Measurements from ENCODE around the gene PLCB4. TPM values are rescaled to one million over a fixed set of nuclear protein-coding genes. Genes with fewer than 3 reads are reported as not detected.

The PLCB4 gene
- total RNA-seq, 1 experiment from 2014 or later: not detected

GRCh38 chr20:9515214-9515585, 446.3 kb downstream of the PLCB4 start:
- Histone ChIP-seq H2AFZ (ENCODE audit: low read length) (no peak overlapping the region), H3K36me3 (ENCODE audit: insufficient read depth, low read length) (no peaks in the 10 kb centered on the region), H3K9me3 (ENCODE audit: low read length) (no peaks in the 10 kb centered on the region), H4K20me1 (ENCODE audit: insufficient read depth, low read depth, low read length) (no peaks in the 10 kb centered on the region), H3K27ac (ENCODE audit: low read length) (no peak overlapping the region), H3K4me2 (ENCODE audit: low read depth, low read length, poor library complexity, severe bottlenecking) (no peak overlapping the region), H3K9ac (ENCODE audit: low read length) (no peak overlapping the region), H3K4me3 (ENCODE audit: low read length) (no peak overlapping the region), H3K79me2 (ENCODE audit: low read length) (no peaks in the 10 kb centered on the region), H3K27me3 (ENCODE audit: low read length) (no peaks in the 10 kb centered on the region), H3K4me1 (ENCODE audit: low read length) (no peaks in the 10 kb centered on the region), H3K9me2 (replicated peaks; ENCODE audit: insufficient read depth, low read length) (no peaks in the 10 kb centered on the region)
- DNase-seq: no peak

DNA sequence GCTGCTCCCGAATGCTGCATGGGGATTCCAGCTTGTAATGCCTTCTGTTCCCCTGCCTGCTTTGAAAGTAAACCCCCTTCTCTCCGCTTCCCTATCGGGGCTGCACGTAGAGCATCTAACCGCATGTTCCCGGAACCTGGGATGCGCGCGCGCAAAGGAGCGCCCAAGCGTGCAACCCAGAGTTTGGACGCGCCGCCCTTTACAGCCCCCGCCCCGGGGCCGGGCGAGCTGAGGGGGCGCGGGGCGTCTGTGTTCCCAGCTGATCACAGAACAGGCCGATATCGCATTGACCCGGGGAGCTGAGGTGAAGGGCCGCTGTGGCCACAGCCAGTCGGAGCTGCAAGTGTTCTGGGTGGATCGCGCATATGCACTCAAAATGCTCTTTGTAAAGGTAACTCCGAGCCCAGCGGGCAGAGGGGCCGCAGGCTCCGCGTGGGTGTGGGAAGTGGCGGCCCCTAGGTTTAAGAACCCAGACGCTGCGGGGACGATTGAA, 446.9 kb downstream of the PLCB4 start:
- Histone ChIP-seq H4K20me1 (ENCODE audit: insufficient read depth, low read depth, low read length) (no peaks in the 10 kb centered on the region), H3K4me1 (ENCODE audit: low read length) (no peaks in the 10 kb centered on the region), H3K4me3 (ENCODE audit: low read length) (no peak overlapping the region), H3K36me3 (ENCODE audit: insufficient read depth, low read length) (no peaks in the 10 kb centered on the region), H3K9me3 (ENCODE audit: low read length) (no peaks in the 10 kb centered on the region), H3K27me3 (ENCODE audit: low read length) (no peaks in the 10 kb centered on the region), H3K27ac (ENCODE audit: low read length) (no peak overlapping the region), H3K9me2 (replicated peaks; ENCODE audit: insufficient read depth, low read length) (no peaks in the 10 kb centered on the region), H3K79me2 (ENCODE audit: low read length) (no peaks in the 10 kb centered on the region), H3K4me2 (ENCODE audit: low read depth, low read length, poor library complexity, severe bottlenecking) (no peak overlapping the region), H2AFZ (ENCODE audit: low read length) (no peak overlapping the region), H3K9ac (ENCODE audit: low read length) (no peak overlapping the region)
- no peak for DNase-seq

DNA sequence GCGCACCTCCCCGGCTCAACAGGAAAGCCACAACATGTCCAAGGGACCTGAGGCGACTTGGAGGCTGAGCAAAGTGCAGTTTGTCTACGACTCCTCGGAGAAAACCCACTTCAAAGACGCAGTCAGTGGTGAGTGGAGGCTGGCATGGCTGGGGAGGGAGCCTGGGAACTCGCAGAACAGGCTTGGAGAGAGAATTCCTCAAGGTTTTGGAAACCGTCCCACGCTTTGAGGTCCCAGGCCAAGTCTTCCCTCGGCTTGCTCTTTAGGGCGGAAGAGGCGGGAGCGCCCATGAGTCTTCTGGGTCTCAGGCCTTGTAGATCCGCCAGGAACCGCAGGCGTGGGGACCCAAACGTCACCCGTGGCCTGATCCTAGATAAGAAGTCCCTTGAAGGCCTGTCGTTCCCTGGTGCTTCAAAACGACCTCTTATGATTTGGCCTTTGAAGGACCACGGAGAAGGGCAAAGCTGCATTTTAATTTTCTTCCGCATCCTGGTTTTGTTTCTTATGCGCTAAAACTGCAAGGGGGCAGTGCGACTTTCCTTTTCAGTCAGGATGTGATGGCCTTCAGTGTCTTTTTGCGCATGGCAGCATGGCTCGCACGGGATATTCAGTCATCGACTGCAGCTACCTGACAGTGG, 447.5 kb downstream of the PLCB4 start:
- no peak overlapping the region for H3K4me3 ChIP-seq (ENCODE audit: low read length)
- no peak overlapping the region for H3K27ac ChIP-seq (ENCODE audit: low read length)
- H3K27me3 ChIP-seq (ENCODE audit: low read length): no peaks in the 10 kb centered on the region
- H3K9ac ChIP-seq (ENCODE audit: low read length): no peak overlapping the region
- H3K4me2 ChIP-seq (ENCODE audit: low read depth, low read length, poor library complexity, severe bottlenecking): no peak overlapping the region
- no peaks in the 10 kb centered on the region for H3K79me2 ChIP-seq (ENCODE audit: low read length)
- H3K36me3 ChIP-seq (ENCODE audit: insufficient read depth, low read length): no peaks in the 10 kb centered on the region
- no peak overlapping the region for H2AFZ ChIP-seq (ENCODE audit: low read length)
- no peaks in the 10 kb centered on the region for H3K9me3 ChIP-seq (ENCODE audit: low read length)
- no peaks in the 10 kb centered on the region for H4K20me1 ChIP-seq (ENCODE audit: insufficient read depth, low read depth, low read length)
- no peaks in the 10 kb centered on the region for H3K9me2 ChIP-seq (replicated peaks; ENCODE audit: insufficient read depth, low read length)
- DNase-seq: no peak
- H3K4me1 ChIP-seq (ENCODE audit: low read length): no peaks in the 10 kb centered on the region

DNA sequence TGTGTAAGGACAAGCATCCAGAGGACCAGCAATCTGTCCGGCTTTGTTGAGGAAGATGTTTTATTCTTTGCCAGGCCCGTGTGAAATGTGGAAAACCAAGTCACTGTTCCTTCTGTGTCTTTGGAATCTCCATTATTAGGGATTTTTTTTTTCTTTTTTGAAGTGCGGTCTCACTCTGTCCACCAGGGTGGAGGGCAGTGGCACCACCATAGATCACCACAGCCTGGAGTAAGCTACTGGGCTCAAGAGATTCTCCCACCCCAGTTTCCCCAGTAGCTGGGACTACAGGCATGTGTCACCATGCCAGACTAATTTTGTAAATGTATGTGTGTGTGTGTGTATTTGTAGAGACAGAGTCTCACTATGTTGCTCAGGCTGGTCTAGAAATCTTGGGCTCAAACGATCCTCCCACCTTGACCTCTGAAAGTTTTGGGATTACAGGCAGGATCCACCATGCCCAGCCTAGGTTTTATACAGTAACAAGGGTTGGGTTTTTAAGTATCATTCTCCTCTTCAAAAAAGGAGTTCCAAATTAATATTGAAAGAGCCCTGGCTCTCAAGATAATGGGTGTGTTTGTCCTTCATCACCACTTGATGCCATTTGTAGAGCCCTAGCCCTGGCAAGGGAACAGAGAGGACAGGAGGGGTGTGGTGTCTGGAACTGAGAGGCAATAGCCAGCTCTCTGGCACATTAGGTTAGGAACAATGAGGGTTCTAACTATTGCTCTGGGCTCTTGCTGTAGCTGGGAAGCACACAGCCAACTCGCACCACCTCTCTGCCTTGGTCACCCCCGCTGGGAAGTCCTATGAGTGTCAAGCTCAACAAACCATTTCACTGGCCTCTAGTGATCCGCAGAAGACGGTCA, 448.6 kb downstream of the PLCB4 start:
- Histone ChIP-seq H3K9me3 (ENCODE audit: low read length) (no peaks in the 10 kb centered on the region), H3K27me3 (ENCODE audit: low read length) (no peaks in the 10 kb centered on the region), H3K36me3 (ENCODE audit: insufficient read depth, low read length) (no peaks in the 10 kb centered on the region), H3K4me3 (ENCODE audit: low read length) (no peak overlapping the region), H3K9me2 (replicated peaks; ENCODE audit: insufficient read depth, low read length) (no peaks in the 10 kb centered on the region), H4K20me1 (ENCODE audit: insufficient read depth, low read depth, low read length) (no peaks in the 10 kb centered on the region), H3K4me1 (ENCODE audit: low read length) (no peaks in the 10 kb centered on the region), H3K79me2 (ENCODE audit: low read length) (no peaks in the 10 kb centered on the region), H3K27ac (ENCODE audit: low read length) (no peak overlapping the region), H2AFZ (ENCODE audit: low read length) (no peak overlapping the region), H3K9ac (ENCODE audit: low read length) (no peak overlapping the region), H3K4me2 (ENCODE audit: low read depth, low read length, poor library complexity, severe bottlenecking) (no peak overlapping the region)
- DNase-seq: no peak

GRCh38 chr20:9518576-9519175, 449.8 kb downstream of the PLCB4 start:
- Histone ChIP-seq H3K27me3 (ENCODE audit: low read length) (no peaks in the 10 kb centered on the region), H3K9me3 (ENCODE audit: low read length) (no peaks in the 10 kb centered on the region), H2AFZ (ENCODE audit: low read length) (no peak overlapping the region), H3K79me2 (ENCODE audit: low read length) (no peaks in the 10 kb centered on the region), H3K4me3 (ENCODE audit: low read length) (no peak overlapping the region), H3K4me2 (ENCODE audit: low read depth, low read length, poor library complexity, severe bottlenecking) (no peak overlapping the region), H3K36me3 (ENCODE audit: insufficient read depth, low read length) (no peaks in the 10 kb centered on the region), H3K9ac (ENCODE audit: low read length) (no peak overlapping the region), H3K9me2 (replicated peaks; ENCODE audit: insufficient read depth, low read length) (no peaks in the 10 kb centered on the region), H4K20me1 (ENCODE audit: insufficient read depth, low read depth, low read length) (no peaks in the 10 kb centered on the region), H3K4me1 (ENCODE audit: low read length) (no peaks in the 10 kb centered on the region), H3K27ac (ENCODE audit: low read length) (no peak overlapping the region)
- DNase-seq: no peak

DNA sequence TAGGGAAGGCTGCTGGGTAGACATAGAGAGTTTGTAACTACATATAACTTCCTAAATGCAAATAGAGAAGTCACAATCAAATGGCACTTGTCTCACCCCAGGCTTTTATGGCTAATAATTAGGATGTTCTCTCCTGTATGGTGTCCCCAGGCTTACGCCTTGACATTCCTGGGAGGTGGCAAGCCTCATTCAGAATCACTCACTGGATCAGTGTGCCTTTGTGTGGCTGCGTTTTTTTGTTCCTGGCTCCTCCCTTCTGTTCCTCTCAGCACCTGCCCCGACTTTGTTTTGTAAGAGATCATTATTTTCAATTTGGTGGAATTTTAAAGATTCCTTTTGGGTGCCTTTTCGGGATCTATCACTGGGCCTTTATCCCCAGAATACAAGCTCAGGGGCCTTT, 451.2 kb downstream of the PLCB4 start:
- H3K4me1 ChIP-seq (ENCODE audit: low read length): no peaks in the 10 kb centered on the region
- no peak overlapping the region for H2AFZ ChIP-seq (ENCODE audit: low read length)
- H3K27me3 ChIP-seq (ENCODE audit: low read length): no peaks in the 10 kb centered on the region
- no peak overlapping the region for H3K4me3 ChIP-seq (ENCODE audit: low read length)
- no peak overlapping the region for H3K4me2 ChIP-seq (ENCODE audit: low read depth, low read length, poor library complexity, severe bottlenecking)
- H4K20me1 ChIP-seq (ENCODE audit: insufficient read depth, low read depth, low read length): no peaks in the 10 kb centered on the region
- H3K27ac ChIP-seq (ENCODE audit: low read length): no peak overlapping the region
- no peak for DNase-seq
- H3K9ac ChIP-seq (ENCODE audit: low read length): no peak overlapping the region
- H3K9me2 ChIP-seq (replicated peaks; ENCODE audit: insufficient read depth, low read length): no peaks in the 10 kb centered on the region
- H3K36me3 ChIP-seq (ENCODE audit: insufficient read depth, low read length): no peaks in the 10 kb centered on the region
- H3K9me3 ChIP-seq (ENCODE audit: low read length): no peaks in the 10 kb centered on the region
- no peaks in the 10 kb centered on the region for H3K79me2 ChIP-seq (ENCODE audit: low read length)

DNA sequence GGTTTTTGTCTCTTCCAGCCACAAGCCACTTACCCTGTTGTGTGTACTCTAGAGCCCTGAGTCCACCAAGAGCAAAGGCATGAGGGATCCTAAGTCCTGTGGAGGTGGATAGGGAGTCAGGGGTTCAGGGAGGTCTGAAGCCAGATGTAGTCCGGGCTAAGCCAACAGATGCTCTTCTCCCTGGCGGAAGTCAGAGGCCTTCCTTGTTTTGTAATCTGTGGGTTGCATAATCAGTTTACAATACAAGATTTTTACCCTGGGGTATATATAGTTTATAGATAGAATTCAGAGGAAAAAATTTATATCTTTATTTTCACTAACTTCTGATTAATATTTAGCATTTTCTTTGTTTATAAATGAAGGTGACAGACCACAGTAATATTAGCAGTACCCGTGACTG, 454.7 kb downstream of the PLCB4 start:
- H3K27me3 ChIP-seq (ENCODE audit: low read length): no peaks in the 10 kb centered on the region
- H3K4me2 ChIP-seq (ENCODE audit: low read depth, low read length, poor library complexity, severe bottlenecking): no peak overlapping the region
- no peaks in the 10 kb centered on the region for H3K9me2 ChIP-seq (replicated peaks; ENCODE audit: insufficient read depth, low read length)
- H3K9ac ChIP-seq (ENCODE audit: low read length): no peak overlapping the region
- H3K4me1 ChIP-seq (ENCODE audit: low read length): no peaks in the 10 kb centered on the region
- H3K79me2 ChIP-seq (ENCODE audit: low read length): no peaks in the 10 kb centered on the region
- no peaks in the 10 kb centered on the region for H3K36me3 ChIP-seq (ENCODE audit: insufficient read depth, low read length)
- no peak overlapping the region for H3K27ac ChIP-seq (ENCODE audit: low read length)
- DNase-seq: no peak
- H2AFZ ChIP-seq (ENCODE audit: low read length): no peak overlapping the region
- no peaks in the 10 kb centered on the region for H3K9me3 ChIP-seq (ENCODE audit: low read length)
- H4K20me1 ChIP-seq (ENCODE audit: insufficient read depth, low read depth, low read length): no peaks in the 10 kb centered on the region
- no peak overlapping the region for H3K4me3 ChIP-seq (ENCODE audit: low read length)

Measured in Karpas-422 (cell line).